HG03196 (cell line): ENCODE data around the gene BHLHA15.

Experiments used
- ATAC-seq: cut with Tn5 transposase; IDR thresholded peaks from one replicate; pipeline ENCODE4 v1.9.1; 2021; ENCODE audit not compliant: unreplicated experiment

BHLHA15 gene

DNA sequence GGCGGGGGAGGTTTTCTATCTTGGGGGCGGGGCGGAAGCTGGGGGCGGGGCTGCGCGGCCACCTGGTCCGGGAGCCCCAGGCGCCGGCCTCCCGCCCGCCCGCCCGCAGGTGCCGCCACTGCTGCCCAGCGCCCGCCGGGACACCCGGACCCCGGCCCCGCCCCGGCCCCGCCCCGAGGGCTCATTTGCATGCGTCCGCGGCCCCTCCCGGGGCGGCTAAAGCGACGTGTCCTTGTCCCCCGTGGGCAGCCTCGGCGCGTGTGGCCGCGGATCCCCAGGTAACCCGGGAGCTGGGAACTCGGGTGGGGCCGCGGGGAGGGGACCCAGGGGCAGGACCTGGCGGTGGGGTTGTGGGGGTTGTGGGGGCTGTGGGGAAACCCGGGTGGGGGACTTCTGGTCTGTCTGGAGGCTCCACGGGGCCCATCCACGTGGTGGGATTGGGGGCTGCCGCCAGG, at the start of gene BHLHA15:
TSS of gene BHLHA15 (plus strand) at position 219 of the 455 bp plus-strand sequence. CDS start 871 bp downstream, outside the sequence.
- ATAC-seq, result no peak

DNA sequence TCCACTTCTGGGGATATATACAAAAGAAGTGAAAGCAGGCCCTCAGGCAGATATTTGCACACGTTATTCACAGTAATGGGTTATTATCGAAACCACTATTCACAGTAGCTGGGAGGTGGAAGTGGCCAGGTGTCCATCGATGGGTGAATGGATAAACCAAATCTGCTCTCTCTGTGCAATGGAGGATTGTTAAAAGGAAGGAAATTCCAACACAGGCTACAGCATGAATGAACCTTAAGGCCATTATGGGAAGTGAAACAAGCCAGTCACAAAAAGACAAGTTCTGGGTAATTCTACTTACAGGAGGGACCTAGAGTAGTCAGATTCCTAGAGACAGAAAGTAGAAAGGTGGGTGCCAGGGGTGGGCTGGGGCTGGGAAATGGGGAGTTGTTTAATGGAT, 48.5 kb upstream of the BHLHA15 start:
- ATAC-seq, result no peak

DNA sequence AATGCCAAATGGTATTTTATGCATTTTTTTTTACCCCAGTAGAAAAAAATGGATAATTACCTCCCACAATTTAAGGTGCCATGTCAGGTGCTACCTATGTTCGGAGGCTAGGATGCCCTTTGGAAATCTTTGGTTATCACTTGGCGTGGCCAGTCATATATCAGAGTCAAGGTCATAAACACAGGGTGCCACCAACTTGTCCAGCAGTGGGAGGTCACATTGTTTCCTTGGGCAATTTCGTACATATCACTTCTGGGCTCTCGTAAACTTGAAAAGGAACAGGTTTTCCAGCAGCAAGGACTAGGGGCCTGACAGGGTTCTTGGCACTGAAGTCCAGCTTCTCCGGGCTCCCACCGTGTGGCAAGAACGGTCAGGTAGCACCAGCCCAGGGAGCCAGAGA, 48.0 kb upstream of the BHLHA15 start:
- no peak for ATAC-seq

DNA sequence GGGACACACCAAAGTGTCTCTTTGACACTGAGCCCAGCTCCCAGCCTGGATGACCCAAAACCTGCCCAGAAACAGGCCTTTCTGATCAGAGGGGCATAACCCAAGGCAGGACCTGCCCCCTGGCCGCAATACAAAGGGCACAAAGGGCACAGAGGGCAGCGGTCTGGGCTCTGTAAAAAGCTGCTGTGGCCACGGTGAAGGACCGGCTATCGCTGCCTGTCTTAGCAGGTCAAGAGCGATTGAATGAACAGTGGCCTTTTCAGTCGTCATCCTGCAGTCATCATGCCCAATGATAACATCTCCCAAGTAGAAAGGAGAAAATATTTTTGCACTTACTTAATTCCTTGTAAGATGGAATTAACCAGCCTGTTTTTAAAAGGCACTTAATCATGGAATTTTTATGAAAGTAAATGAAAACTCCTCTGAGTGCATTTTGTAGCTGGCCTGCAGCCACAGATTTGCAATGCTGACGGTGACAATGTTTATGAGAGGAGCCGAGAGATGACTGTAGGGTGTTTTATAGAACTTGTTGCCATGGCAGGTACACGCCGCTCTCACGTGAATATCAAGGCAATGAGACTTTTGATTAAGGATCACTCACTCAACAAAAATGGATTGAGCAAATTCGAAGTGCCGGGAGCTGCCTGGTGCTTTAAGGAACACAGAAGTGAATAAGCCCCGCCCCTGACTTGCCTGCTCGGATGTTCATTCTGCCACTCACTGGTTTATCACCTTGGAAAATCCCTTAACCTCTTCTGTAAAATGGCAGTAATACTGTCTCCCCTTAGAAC, 47.3 kb upstream of the BHLHA15 start:
- no peak for ATAC-seq

DNA sequence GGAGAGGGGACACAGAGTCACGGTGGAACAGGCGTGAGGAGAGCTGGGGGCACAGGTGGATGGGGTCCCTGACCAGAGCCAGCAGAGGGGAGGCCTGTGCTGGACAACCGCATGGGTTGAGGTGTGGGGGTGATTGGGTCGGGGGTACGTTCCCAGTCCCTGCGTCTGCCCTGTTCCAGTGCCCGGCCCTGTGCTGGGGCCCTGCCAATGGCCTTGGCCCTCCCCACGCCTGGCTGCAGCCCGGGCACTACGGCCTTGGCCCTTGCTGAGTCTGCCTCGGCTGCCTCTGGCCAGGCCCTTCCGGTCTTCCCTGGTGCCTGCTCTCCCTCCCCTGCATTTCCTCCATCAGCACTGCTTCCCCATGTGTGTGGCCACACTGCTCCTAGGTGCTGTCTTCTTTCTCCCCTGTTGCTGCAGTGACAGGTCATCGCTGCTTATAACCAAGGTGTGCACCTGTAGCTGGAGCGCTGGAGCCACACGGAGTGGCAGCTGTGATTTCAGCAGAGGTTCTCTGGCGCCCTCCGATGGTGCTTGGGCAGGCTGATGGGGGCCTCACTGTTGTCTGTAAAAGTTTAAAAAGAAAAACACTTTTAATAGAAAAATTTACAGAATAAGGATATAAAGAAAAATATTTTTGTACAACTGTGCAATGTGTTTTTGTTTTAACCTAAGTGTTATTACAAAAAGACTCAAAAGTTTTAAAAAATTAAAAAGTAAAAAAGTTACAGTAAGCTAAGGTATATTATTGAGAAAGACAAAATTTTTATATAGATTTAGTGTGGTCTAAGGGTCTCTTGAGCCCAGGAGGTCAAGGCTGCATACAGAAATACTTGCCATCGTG, 45.2 kb upstream of the BHLHA15 start:
- ATAC-seq, result no peak

DNA sequence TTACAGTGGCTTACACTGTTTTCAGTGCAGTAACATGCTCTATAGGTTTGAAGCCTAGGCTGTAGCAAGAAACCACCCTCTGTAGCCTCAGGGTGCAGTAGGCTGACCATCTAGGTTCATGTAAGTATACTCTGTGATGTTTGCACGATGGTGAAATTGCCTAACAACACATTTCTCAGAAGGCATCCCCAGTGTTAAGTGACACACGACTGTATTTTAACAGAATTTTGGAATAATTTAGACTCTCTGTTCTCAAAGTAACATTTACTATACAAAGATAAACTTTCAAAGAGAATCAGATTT, 44.6 kb upstream of the BHLHA15 start:
- ATAC-seq, result no peak

DNA sequence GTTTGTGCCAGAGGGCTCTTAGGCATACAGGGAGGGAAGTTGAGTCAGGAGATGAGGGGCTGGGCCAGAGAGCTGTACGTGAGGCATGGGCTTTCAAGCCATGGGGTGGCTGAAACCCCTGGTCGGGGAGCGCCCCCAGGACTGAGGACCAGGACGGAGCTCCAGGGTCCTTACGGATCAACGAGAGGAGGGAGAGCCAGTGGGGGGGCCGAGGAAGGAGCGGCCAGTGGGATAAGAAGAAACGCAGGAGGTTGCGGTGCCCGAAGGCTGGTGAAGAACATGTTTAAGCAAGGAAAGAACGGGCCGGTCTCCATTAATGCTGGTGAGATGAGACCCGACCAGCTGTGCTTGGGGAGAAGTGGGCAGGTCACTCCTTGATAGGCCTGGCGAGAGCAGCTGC, 43.6 kb upstream of the BHLHA15 start:
- no peak for ATAC-seq

DNA sequence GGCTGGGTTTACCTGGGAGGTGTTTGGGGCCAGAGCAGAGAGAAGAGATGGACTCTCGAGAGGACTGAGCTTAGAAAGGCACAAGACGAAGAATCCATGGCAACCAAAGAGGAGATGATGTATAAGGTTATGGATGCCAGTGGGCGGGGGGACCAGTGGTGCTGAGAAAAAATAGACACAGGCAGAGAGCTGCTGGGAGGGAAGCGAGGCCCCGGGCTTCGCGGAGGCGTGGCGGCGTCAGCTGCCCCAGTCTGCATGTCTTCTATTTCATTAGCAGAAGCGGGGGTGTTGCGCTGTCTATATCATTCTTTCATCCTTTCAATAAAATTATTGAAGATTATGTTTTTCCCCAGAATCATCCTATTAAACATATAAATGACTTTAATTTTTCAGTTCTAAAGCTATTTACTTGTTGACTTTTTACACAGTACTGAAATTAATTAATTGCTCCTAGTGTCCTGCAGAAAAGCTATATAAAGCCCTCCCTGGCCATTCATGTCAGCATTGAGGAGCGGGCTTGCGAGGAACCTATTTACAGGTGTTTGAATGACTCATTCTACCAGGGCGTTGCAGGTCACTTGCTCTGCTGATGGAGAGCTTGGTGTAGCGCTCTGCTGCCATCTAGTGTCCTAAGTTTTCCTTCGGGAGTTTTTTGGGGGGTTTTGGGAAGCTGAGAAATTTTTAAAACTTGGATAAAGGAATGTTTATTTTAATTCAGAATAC, 42.9 kb upstream of the BHLHA15 start:
- peak; percentile 66 for ATAC-seq

DNA sequence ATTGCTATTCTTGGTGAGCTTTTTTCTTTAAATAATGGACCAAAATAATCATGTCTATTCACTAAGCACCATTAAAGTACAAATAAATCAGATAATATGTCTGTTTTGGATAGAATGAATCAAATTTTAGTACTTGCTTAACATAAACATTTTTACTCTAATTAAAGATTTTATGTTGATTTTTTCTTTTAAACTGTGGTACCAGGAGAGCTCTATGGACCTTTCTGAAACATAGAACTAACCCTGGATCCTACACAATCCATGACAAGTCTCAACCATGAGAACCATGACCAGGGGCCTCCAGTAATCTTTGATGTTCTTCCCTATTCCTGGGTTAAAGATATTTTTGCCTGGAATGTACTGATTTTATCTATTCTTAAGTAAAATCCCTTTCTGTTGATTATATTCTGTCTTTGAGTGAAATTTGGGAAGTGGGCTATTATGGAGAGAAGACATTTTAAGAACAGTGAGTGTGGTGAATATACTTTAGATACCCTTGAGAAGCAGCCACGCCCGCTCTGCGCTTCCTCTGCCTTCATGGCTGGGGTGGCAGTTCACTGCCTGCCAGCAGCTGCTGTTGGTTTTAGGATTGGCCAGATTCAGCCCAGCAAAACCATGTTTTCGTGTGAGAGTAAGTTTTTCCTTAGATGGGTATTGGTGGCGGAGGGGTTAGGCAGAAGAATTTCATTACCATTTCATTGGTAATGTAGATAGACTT, 42.2 kb upstream of the BHLHA15 start:
- no peak for ATAC-seq

DNA sequence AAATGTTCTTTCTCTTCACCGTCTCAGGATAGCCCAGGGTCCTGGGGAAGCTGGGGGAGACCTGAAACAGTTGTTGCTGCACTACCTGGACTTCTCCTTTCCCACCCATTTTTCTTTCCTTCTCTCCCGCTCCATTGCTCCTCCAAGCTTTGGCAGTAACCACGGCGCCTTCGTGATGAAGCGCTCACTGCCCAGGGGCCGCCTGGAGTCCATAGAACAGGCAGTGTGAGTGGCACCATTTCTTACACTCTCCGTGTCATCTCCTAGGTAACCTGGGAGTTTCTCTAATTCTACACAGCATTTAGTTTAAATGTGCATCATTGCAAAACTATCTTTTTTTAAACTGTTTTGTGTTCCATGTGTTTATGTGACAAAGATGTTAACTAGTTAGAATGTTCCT, 40.3 kb upstream of the BHLHA15 start:
- no peak for ATAC-seq

DNA sequence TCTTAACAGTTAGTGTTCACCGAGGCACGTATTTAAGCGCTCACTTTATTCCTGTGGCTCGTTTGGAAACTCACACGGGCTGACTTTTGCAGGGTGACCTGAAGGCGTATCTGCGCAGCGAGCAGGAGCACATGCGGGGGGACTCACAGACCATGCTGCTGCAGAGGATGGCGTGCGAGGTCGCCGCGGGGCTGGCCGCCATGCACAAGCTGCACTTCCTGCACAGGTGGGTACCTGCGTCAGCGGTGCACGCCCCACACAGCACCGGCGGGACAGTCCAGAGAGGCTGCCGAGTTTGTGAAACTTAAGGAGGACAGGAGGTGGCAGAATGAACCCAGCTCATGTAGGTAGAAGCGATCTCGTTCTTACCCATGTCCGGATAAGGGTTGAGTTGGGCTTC, 39.8 kb upstream of the BHLHA15 start:
- no peak for ATAC-seq

DNA sequence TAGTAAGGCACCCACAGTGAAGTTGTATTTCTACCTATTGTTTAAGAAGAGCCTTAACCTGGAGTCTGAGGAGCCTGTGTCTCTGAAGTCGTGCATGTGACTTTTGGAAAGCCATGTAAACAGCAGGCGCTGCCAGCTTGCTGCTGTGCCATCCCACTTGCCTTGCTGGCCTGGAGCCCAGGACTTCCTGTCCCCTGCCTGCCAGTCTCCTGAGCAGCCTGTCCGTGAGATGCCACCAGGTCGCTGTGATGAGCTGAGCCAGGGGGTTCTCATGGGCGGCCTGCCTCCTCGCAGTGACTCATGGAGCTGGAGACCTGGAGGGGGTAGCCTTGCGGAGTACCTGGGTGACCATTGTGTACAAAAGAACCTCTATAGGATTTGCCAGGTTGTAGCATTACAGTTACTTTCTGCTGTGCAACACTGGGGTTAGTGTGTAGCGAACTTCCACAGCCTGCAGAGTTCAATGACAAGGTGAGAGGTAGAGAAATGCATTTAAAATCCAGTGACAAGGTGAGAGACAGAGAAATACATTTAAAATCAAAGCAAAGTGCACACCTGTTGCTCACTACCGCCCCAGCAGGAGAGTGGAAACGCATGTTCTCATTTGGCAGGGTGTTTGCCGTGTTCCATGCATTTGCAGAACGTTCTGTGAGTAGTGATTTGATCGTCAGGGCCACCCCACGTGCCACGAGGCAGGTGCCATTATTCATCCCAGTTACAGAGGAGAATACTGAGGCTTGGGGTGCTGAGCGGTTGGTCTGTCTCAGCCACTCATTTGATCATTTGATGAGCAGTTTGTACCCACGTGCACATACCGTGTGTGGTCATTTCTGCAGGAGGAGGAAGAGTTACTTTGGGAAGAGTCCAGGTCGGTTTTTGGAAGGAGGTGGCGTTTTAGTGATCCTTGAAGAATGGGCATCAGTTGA, 36.6 kb upstream of the BHLHA15 start:
- ATAC-seq, result no peak

DNA sequence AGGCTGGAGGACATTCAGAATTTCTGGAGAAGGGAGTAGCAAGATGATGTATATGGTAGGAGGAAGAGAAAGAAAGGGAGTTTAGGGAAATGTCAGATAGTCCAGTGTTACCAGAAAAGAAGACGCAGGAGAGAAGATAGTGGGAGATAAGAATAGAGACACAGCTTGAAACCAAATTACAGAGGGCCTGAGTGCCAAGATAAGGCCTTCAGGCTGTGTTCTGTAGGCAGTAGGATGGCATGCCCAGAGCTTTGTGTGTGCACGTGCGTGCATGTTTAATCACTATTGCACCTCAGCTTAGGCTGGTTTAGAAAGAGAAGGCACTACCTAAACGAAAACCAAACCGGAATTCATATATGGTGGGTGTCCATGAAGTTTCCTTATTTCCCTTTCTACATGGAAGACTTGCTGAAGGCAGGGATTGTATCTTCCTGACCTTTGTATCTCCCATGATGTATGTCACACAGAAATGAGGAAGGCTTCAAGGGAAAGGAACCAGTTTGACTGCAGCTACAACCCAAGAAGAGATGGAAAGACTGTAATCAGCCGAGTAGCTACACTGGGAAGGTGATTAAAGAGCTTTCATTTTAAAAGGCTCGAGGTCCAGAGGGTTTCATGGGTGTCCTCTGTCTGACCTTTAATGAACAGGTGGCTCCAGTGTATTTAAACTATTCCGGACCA, 35.8 kb upstream of the BHLHA15 start:
- ATAC-seq, result no peak

DNA sequence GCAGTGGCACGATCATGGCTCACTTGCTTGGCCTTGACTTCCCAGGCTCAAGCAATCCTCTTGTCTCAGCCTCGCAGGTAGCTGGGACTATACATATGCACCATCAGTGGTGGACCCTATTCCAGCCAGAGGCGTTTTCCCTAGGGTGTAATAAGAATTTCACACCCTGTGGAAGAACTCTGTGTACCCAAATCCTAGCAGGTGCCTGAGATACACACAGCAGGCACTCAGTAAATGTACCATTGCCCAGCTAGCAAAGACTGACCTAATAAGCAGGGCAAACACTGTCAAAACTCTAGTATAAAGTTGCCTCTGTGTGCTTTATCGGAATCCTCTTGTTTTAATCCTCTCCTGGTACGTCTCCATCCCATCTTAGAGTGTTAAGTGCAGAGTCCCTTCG, 33.7 kb upstream of the BHLHA15 start:
- ATAC-seq, result no peak

DNA sequence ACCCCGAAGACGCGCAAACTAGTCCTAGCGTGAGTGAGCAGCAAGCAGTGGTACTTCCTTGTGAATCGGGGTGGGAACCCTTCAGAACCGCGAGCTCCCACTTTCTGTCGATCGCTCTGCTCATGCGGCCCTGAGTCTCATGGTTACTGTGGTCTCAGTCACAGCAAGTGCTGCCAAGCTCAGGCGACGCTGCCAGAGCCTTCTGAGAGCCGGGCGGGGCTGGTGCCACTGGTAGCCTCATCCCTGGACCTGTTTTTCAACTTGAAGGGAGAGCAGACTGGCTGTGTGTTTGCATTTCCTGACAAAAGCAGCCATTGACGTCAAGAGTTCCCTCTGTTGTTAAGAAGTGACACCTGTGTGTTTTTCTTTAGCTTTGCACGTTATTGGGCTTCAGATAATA, 32.9 kb upstream of the BHLHA15 start:
- no peak for ATAC-seq

DNA sequence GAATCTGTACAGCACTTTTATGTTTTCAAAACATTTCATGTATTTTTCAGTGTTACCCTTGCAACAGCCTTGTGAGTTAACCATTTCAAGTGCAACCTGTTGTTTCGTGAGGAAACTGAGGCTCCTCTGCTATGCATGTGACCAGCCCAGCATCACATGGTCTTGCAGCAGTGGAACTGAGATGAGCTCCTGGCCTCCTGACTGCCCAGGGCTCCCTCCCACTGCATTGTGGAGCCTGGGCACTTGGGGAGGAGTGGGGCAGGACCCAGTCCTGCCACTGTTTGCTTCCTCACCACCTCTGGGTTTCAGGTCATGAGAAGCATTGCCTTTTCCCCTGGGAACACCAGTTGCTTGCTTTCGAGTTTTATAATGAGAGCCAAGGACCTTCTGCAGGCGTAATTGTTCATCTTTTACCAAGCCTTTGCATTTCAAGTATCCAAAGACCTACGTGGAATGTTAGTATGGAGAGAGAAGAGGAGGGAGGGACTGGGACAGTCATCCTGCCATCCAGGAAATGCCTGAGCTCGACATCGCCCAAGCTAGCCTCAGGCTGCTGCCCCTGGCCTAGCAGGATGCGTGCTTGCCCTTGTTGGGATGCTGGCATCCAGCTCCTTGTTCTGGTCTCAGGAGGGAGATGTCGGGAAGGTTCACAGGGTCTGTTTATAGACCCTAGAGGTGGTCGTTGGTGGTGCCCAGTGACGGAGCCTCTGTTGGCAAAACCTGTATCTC, 32.3 kb upstream of the BHLHA15 start:
- ATAC-seq, result no peak

DNA sequence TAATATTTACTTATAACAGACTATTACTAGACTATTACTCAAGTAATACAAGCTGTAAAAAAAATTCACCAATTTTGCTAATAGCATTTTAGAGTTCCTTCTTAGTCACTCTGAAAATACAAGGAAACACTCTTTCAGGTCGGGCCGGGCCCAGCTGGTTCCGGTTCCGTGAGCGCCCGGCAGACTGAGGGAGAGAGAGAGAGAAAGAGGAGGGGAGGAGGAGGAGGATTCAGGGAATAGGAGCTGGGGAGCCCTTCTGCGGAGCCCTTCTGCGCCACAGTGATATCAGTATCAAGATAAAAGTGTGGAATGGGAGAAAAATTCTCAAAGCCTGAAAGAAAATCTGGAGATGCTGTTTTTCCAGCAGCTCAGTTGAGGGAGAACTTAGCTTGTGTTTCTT, 30.5 kb upstream of the BHLHA15 start:
- ATAC-seq, result no peak

DNA sequence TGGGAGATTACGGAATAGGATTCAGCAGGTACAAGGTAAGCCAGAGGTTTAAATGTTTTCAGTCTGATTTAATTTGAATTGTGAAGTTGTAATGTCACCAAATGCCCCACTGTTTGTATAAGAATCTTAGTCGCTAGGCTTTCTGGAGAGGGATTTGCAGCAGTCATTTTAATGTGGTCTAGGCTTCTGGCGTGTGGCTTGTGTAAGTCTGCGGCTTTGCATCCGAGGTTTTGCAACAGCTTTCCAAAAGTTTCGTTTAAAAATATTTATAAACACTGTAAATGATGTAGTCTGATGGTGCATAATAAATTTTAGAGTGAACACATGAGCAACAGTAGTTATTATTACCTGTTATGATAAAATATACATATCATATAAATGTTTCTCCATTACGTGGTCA, 26.1 kb upstream of the BHLHA15 start:
- ATAC-seq, result no peak
